DND-41 (cell line): ENCODE results near the gene BCL11B.

ENCODE experiments used
- ATAC-seq: fragments of 200-7000 bp; cut with Tn5 transposase; 3 replicates; pipeline ENCODE4 v1.9.1; 2021; ENCODE audit warnings: low read depth; ENCODE audit not compliant: insufficient read depth
- DNase-seq: peaks from one replicate; pipeline ENCODE4 v3.0.0-alpha.2; 2020
- H2AFZ ChIP-seq: 2 replicates; pipeline ENCODE4 v1.6.0; 2012; ENCODE audit warnings: low read depth, low read length
- H3K27ac ChIP-seq: 2 replicates; pipeline ENCODE4 v1.5.1; 2012; ENCODE audit warnings: low read length, inconsistent platforms
- H3K27me3 ChIP-seq: fragments of 200-600 bp; sonication (generic); 2 replicates; pipeline ENCODE4 v1.6.0; 2012; ENCODE audit warnings: low read length, mild to moderate bottlenecking, inconsistent platforms; ENCODE audit not compliant: insufficient read depth, poor library complexity
- H3K36me3 ChIP-seq: 2 replicates; pipeline ENCODE4 v1.5.1; 2012; ENCODE audit warnings: low read length, inconsistent platforms; ENCODE audit not compliant: insufficient read depth
- H3K4me1 ChIP-seq: 2 replicates; pipeline ENCODE4 v1.5.1; 2012; ENCODE audit warnings: mild to moderate bottlenecking, low read length; ENCODE audit not compliant: insufficient read depth
- H3K4me2 ChIP-seq: 2 replicates; pipeline ENCODE4 v1.6.0; 2012; ENCODE audit warnings: mild to moderate bottlenecking, moderate library complexity, low read length, inconsistent platforms; ENCODE audit not compliant: insufficient read depth
- H3K4me3 ChIP-seq, 2 experiments: fragments of 200-600 bp in 1 of 2; shearing (Covaris generic) in 1 of 2; 2 replicates each; pipeline ENCODE4 v1.5.1; 2012 to 2016; ENCODE audit warnings: inconsistent platforms in 2 of 2, low read length in 2 of 2, mild to moderate bottlenecking in 2 of 2, low read depth in 1 of 2, moderate library complexity in 1 of 2
- H3K79me2 ChIP-seq: 2 replicates; pipeline ENCODE4 v1.6.0; 2012; ENCODE audit warnings: low read length, inconsistent platforms; ENCODE audit not compliant: insufficient read depth
- H3K9ac ChIP-seq: 2 replicates; pipeline ENCODE4 v1.6.0; 2012; ENCODE audit warnings: low read depth, mild to moderate bottlenecking, inconsistent platforms, low read length, moderate library complexity
- H3K9me3 ChIP-seq: 2 replicates; pipeline ENCODE4 v1.5.1; 2012; ENCODE audit warnings: low read length, moderate library complexity, mild to moderate bottlenecking, inconsistent platforms; ENCODE audit not compliant: insufficient read depth, severe bottlenecking
- H4K20me1 ChIP-seq: 2 replicates; pipeline ENCODE4 v1.6.0; 2012; ENCODE audit warnings: low read length; ENCODE audit not compliant: insufficient read depth
- CTCF ChIP-seq: IDR thresholded peaks from 2 replicates; pipeline ENCODE4 v1.5.1; 2012; ENCODE audit warnings: borderline replicate concordance, low read length, moderate library complexity, mild to moderate bottlenecking; ENCODE audit not compliant: poor library complexity, severe bottlenecking; ENCODE audit errors: extremely low read depth
- EZH2 ChIP-seq: IDR thresholded peaks from 3 replicates; pipeline ENCODE4 v1.6.1; 2012; ENCODE audit warnings: borderline replicate concordance, low read depth, mild to moderate bottlenecking, moderate library complexity, low read length, inconsistent platforms; ENCODE audit not compliant: severe bottlenecking

The BCL11B gene

GRCh38 chr14:99304208-99304607 is 32.2 kb upstream of the BCL11B start:
- H3K4me1 ChIP-seq, result no peaks in the 10 kb centered on the region
- H3K4me3 ChIP-seq, result no peak overlapping the region
- TF ChIP-seq EZH2, result no peak
- no peaks in the 10 kb centered on the region for H3K36me3 ChIP-seq
- H3K79me2 ChIP-seq, result no peaks in the 10 kb centered on the region
- ATAC-seq, result no peak
- H3K4me2 ChIP-seq, result no peak overlapping the region
- no peak for DNase-seq
- no peak overlapping the region for H2AFZ ChIP-seq
- no peak overlapping the region for H3K27ac ChIP-seq
- H3K27me3 ChIP-seq, result peaks cover 7% of the 10 kb centered on the region
- H4K20me1 ChIP-seq, result no peaks in the 10 kb centered on the region
- H3K9me3 ChIP-seq, result no peaks in the 10 kb centered on the region
- H3K9ac ChIP-seq, result no peak overlapping the region

- TF ChIP-seq EZH2 (no peak), CTCF (no peak)
- H3K9ac ChIP-seq, result no peak overlapping the region
Measured at GRCh38 chr14:99300190-99300589, 28.2 kb upstream of the BCL11B start.

GRCh38 chr14:99296517-99296916 is 24.5 kb upstream of the BCL11B start:
- H3K4me1 ChIP-seq, result no peaks in the 10 kb centered on the region
- no peak overlapping the region for H2AFZ ChIP-seq
- no peaks in the 10 kb centered on the region for H4K20me1 ChIP-seq
- no peak overlapping the region for H3K4me2 ChIP-seq
- DNase-seq (no peak), ATAC-seq (no peak)
- TF ChIP-seq EZH2 (no peak), CTCF (no peak)
- no peaks in the 10 kb centered on the region for H3K27me3 ChIP-seq
- no peaks in the 10 kb centered on the region for H3K36me3 ChIP-seq
- no peak overlapping the region for H3K9ac ChIP-seq
- no peak overlapping the region for H3K4me3 ChIP-seq
- no peaks in the 10 kb centered on the region for H3K79me2 ChIP-seq
- H3K9me3 ChIP-seq, result peaks cover 4% of the 10 kb centered on the region
- no peak overlapping the region for H3K27ac ChIP-seq

More at GRCh38 chr14:99300190-99300589, 28.2 kb upstream of the BCL11B start:
- DNase-seq (no peak), ATAC-seq (no peak)
- no peak overlapping the region for H2AFZ ChIP-seq
- H3K4me1 ChIP-seq, result no peaks in the 10 kb centered on the region
- peaks cover 4% of the 10 kb centered on the region for H3K9me3 ChIP-seq
- no peak overlapping the region for H3K27ac ChIP-seq
- no peak overlapping the region for H3K4me2 ChIP-seq
- no peaks in the 10 kb centered on the region for H4K20me1 ChIP-seq
- no peak overlapping the region for H3K4me3 ChIP-seq
- H3K36me3 ChIP-seq, result no peaks in the 10 kb centered on the region
- peaks cover under 1% of the 10 kb centered on the region for H3K27me3 ChIP-seq
- no peaks in the 10 kb centered on the region for H3K79me2 ChIP-seq

GRCh38 chr14:99289394-99290189 is 17.6 kb upstream of the BCL11B start:
- Histone ChIP-seq H4K20me1 (no peaks in the 10 kb centered on the region), H3K79me2 (no peaks in the 10 kb centered on the region), H3K9me3 (no peaks in the 10 kb centered on the region), H2AFZ (no peak overlapping the region), H3K27ac (no peak overlapping the region), H3K4me2 (no peak overlapping the region), H3K9ac (no peak overlapping the region), H3K36me3 (no peaks in the 10 kb centered on the region), H3K4me3 (no peak overlapping the region), H3K4me1 (no peaks in the 10 kb centered on the region), H3K27me3 (peaks cover 12% of the 10 kb centered on the region)
- no peak for TF ChIP-seq EZH2
- no peak for TF ChIP-seq CTCF
- ATAC-seq, result no peak
- no peak for DNase-seq
